ENCODE data around the gene HNF1B. TPM values are rescaled to one million over a fixed set of nuclear protein-coding genes. Genes with fewer than 3 reads are reported as not detected.

Gene HNF1B
- total RNA-seq, 4 donors from 2014 or later = not detected

DNA sequence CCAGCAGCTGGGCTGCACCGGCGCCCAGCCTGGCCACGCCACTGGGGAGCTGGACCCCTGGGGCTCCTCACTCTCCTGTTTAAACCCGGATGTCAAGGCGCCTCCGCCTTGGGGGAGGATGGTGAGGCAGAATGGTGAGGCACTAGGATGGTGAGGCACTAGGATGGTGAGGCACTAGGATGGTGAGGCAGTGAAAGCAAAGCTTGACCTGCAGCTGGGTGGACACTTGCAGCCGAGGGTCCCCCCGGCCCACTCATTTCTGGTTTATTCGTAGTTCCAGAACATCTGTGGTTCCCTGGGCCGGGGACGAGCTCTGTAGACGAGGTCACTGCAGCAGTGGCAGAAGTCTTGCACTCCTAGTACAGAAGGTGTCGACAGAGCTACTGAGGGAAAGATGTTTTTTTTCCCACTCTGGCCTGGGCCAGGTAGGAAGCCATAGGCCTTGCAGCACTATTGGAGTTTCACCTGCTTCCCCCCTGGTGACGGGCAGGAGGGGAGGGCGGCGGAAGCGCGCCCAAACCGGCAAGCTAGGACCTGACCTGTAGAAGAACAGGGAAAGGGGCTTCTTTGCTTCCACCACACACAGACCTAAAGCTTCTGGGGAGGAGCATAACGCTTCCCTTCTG lies 1.1 kb upstream of the HNF1B start:
- Histone ChIP-seq H3K27me3 (peaks cover 58 to 70% (median 69%) of the 10 kb centered on the region in 3 donors), H3K27ac (no peak overlapping the region), H3K4me3 (no peak overlapping the region), H3K4me1 (peaks cover 15 to 22% of the 10 kb centered on the region in 2 donors), H3K9me3 (no peaks in the 10 kb centered on the region), H3K36me3 (no peaks in the 10 kb centered on the region)
- in situ Hi-C loops (cut with MboI; ENCODE audit: low sequenced_read_pairs in 4 of 4) (loop anchor here in 1 of 4 donors (25.0 kb wide), 1 partner anchor 91 kb away; no protein-coding TSS in a partner anchor), intact Hi-C loops (cut with DNase I; ENCODE audit: low total_unique reads) (no loop called here)
- ATAC-seq (no peak), DNase-seq (no peak)
- TF ChIP-seq POLR2A (IDR thresholded peaks at IDR 0.05) = no peak
- TF ChIP-seq, protein P1, sequence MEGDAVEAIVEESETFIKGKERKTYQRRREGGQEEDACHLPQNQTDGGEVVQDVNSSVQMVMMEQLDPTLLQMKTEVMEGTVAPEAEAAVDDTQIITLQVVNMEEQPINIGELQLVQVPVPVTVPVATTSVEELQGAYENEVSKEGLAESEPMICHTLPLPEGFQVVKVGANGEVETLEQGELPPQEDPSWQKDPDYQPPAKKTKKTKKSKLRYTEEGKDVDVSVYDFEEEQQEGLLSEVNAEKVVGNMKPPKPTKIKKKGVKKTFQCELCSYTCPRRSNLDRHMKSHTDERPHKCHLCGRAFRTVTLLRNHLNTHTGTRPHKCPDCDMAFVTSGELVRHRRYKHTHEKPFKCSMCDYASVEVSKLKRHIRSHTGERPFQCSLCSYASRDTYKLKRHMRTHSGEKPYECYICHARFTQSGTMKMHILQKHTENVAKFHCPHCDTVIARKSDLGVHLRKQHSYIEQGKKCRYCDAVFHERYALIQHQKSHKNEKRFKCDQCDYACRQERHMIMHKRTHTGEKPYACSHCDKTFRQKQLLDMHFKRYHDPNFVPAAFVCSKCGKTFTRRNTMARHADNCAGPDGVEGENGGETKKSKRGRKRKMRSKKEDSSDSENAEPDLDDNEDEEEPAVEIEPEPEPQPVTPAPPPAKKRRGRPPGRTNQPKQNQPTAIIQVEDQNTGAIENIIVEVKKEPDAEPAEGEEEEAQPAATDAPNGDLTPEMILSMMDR (IDR thresholded peaks at IDR 0.05 in 4 of 5, conservative IDR thresholded peaks at IDR 0.05 in 1 of 5) = no peak

DNA sequence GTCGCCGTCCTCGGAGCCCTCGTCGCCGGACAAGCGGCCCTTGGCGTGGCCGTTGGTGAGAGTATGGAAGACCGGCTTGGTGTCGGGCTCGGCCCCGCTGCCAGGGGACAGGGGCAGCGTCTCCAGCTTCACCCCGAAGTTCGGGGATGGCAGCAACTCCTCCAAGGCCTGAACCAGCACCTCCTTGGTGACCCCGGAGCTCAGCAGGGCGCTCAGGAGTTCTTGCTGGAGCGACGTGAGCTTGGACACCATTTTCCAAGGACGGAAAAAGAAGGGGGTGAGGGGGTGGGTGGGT lies 279 bp downstream of the HNF1B start:
- no peak overlapping the region for H3K4me3 ChIP-seq

DNA sequence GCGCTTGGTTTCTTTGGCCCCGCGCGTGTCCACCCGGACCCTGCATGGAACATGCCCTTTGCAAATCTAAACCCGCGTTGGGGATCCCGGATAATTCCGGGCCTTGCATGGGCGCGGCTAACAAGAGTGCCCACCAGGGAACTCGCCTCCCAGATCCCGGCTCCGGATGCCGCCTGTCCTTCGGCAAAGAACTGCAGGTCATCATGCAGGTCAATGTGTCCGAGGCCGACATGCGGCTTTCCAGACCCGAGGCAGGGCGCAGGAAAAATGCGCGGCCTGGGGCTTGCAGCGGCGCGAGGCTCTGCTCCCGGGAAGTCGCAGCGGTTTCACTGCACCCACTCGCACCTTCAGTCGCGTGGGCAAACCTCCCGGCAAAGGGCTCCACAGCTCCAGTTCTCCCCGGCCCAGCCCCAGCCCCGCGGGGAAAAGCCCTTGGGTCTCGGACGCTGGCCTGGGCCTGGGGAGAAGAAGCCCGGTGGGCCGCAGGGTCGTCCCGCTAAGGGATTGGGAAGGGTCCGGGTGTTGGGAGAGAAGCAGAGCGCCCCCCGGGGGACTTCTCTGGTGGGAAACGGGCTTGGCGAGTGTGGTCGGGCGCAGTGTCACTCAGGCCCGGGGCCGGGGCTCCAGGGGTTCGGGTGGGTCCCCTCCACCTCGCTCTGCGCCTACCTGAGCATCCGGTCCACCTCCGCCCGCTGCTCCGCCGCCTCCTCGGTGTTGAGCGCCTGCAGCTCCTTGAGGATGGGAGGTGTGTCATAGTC lies 805 bp downstream of the HNF1B start:
- ATAC-seq (no peak), DNase-seq (no peak)
- TF ChIP-seq POLR2A (IDR thresholded peaks at IDR 0.05) = no peak
- TF ChIP-seq, protein P1 (IDR thresholded peaks at IDR 0.05 in 4 of 5, conservative IDR thresholded peaks at IDR 0.05 in 1 of 5) = no peak
- H3K9me3 ChIP-seq = no peaks in the 10 kb centered on the region
- in situ Hi-C loops (cut with MboI; ENCODE audit: low sequenced_read_pairs in 4 of 4) (loop anchor here in 1 of 4 donors (25.0 kb wide), 1 partner anchor 93 kb away; no protein-coding TSS in a partner anchor), intact Hi-C loops (cut with DNase I; ENCODE audit: low total_unique reads) (no loop called here)
- no peaks in the 10 kb centered on the region for H3K36me3 ChIP-seq
- peak overlapping the region in 3 of 4 donors; percentile 12 to 44 (median 40) for H3K4me3 ChIP-seq
- peaks cover 77 to 88% (median 85%) of the 10 kb centered on the region in 3 donors for H3K27me3 ChIP-seq
- no peak overlapping the region for H3K27ac ChIP-seq
- peaks cover 15 to 22% of the 10 kb centered on the region in 2 donors for H3K4me1 ChIP-seq

More for the DNA sequence above, 279 bp downstream of the HNF1B start:
- ATAC-seq = no peak
- intact Hi-C loops (cut with DNase I; ENCODE audit: low total_unique reads) = no loop called here
- no peak for TF ChIP-seq POLR2A (IDR thresholded peaks at IDR 0.05)
- TF ChIP-seq, protein P1 (IDR thresholded peaks at IDR 0.05 in 4 of 5, conservative IDR thresholded peaks at IDR 0.05 in 1 of 5) = no peak
- Histone ChIP-seq H3K4me1 (peaks cover 15 to 22% of the 10 kb centered on the region in 2 donors), H3K9me3 (no peaks in the 10 kb centered on the region), H3K27me3 (peaks cover 71 to 83% (median 82%) of the 10 kb centered on the region in 3 donors), H3K36me3 (no peaks in the 10 kb centered on the region), H3K27ac (no peak overlapping the region)
- in situ Hi-C loops (cut with MboI; ENCODE audit: low sequenced_read_pairs in 4 of 4) = loop anchor here in 1 of 4 donors (25.0 kb wide), 1 partner anchor 93 kb away; no protein-coding TSS in a partner anchor
- no peak for DNase-seq

DNA sequence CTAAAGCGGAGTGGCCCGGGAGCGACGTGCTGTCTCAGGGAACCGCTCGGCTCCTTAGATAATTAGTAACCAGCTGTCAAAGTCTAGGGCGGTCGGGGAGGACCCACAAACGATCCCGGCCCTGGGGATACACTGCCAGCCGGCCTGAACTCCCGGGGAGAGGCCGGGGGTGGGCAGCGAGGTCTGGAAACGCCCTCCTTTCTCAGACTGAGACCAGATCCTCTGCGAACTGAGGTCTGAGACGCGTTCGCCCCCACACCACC lies 1.3 kb downstream of the HNF1B start:
- Histone ChIP-seq H3K27ac (no peak overlapping the region), H3K4me3 (peak overlapping the region; percentile 12 to 44 (median 31)), H3K27me3 (peaks cover 82 to 93% (median 90%) of the 10 kb centered on the region in 3 donors), H3K9me3 (no peaks in the 10 kb centered on the region), H3K36me3 (no peaks in the 10 kb centered on the region), H3K4me1 (peaks cover 15 to 22% of the 10 kb centered on the region in 2 donors)
- no peak for DNase-seq
- TF ChIP-seq, protein P1 (IDR thresholded peaks at IDR 0.05 in 4 of 5, conservative IDR thresholded peaks at IDR 0.05 in 1 of 5) = no peak
- TF ChIP-seq POLR2A (IDR thresholded peaks at IDR 0.05) = no peak
- intact Hi-C loops (cut with DNase I; ENCODE audit: low total_unique reads) = no loop called here
- in situ Hi-C loops (cut with MboI; ENCODE audit: low sequenced_read_pairs in 4 of 4) = loop anchor here in 1 of 4 donors (25.0 kb wide), 1 partner anchor 94 kb away; no protein-coding TSS in a partner anchor
- ATAC-seq = no peak

Data from gastrocnemius medialis (tissue), 4 donors.